ENCODE results near the gene APOA1.

The APOA1 gene

GRCh38 chr11:116869610-116870009 is 32.2 kb upstream of the APOA1 start:
- TF ChIP-seq POLR2AphosphoS5 (IDR thresholded peaks at IDR 0.05; ENCODE audit: low read depth, low read length) (no peak), TAF1 (IDR thresholded peaks at IDR 0.05; ENCODE audit: borderline replicate concordance, low read depth, low read length) (no peak), POLR2A (IDR thresholded peaks at IDR 0.05; ENCODE audit: low read depth, low read length) (no peak)
- FAIRE-seq = no peak
- DNase-seq (ENCODE audit: insufficient read length) = no peak

- FAIRE-seq = no peak
- TF ChIP-seq POLR2A (IDR thresholded peaks at IDR 0.05; ENCODE audit: low read depth, low read length) = no peak
- TF ChIP-seq TAF1 (IDR thresholded peaks at IDR 0.05; ENCODE audit: borderline replicate concordance, low read depth, low read length) = no peak
- TF ChIP-seq POLR2AphosphoS5 (IDR thresholded peaks at IDR 0.05; ENCODE audit: low read depth, low read length) = no peak
Measured at GRCh38 chr11:116868066-116868465, 30.6 kb upstream of the APOA1 start.

GRCh38 chr11:116867619-116868018 is 30.2 kb upstream of the APOA1 start:
- no peak for DNase-seq (ENCODE audit: insufficient read length)
- FAIRE-seq = no peak
- no peak for TF ChIP-seq POLR2A (IDR thresholded peaks at IDR 0.05; ENCODE audit: low read depth, low read length)
- no peak for TF ChIP-seq TAF1 (IDR thresholded peaks at IDR 0.05; ENCODE audit: borderline replicate concordance, low read depth, low read length)
- TF ChIP-seq POLR2AphosphoS5 (IDR thresholded peaks at IDR 0.05; ENCODE audit: low read depth, low read length) = no peak

More at GRCh38 chr11:116868066-116868465, 30.6 kb upstream of the APOA1 start:
- DNase-seq (ENCODE audit: insufficient read length) = no peak

GRCh38 chr11:116866804-116867455 is 29.5 kb upstream of the APOA1 start:
- FAIRE-seq (no peak), DNase-seq (ENCODE audit: insufficient read length) (no peak)
- no peak for TF ChIP-seq TAF1 (IDR thresholded peaks at IDR 0.05; ENCODE audit: borderline replicate concordance, low read depth, low read length)
- TF ChIP-seq POLR2A (IDR thresholded peaks at IDR 0.05; ENCODE audit: low read depth, low read length) = no peak
- no peak for TF ChIP-seq POLR2AphosphoS5 (IDR thresholded peaks at IDR 0.05; ENCODE audit: low read depth, low read length)

- FAIRE-seq (no peak), DNase-seq (ENCODE audit: insufficient read length) (no peak)
- TF ChIP-seq POLR2AphosphoS5 (IDR thresholded peaks at IDR 0.05; ENCODE audit: low read depth, low read length) = no peak
- no peak for TF ChIP-seq TAF1 (IDR thresholded peaks at IDR 0.05; ENCODE audit: borderline replicate concordance, low read depth, low read length)
- no peak for TF ChIP-seq POLR2A (IDR thresholded peaks at IDR 0.05; ENCODE audit: low read depth, low read length)
Measured at GRCh38 chr11:116865696-116866095, 28.3 kb upstream of the APOA1 start.

GRCh38 chr11:116864531-116864930 is 27.1 kb upstream of the APOA1 start:
- no peak for TF ChIP-seq TAF1 (IDR thresholded peaks at IDR 0.05; ENCODE audit: borderline replicate concordance, low read depth, low read length)
- no peak for TF ChIP-seq POLR2A (IDR thresholded peaks at IDR 0.05; ENCODE audit: low read depth, low read length)
- TF ChIP-seq POLR2AphosphoS5 (IDR thresholded peaks at IDR 0.05; ENCODE audit: low read depth, low read length) = no peak
- no peak for DNase-seq (ENCODE audit: insufficient read length)
- FAIRE-seq = no peak

GRCh38 chr11:116862951-116863350 is 25.5 kb upstream of the APOA1 start:
- DNase-seq (ENCODE audit: insufficient read length) (no peak), FAIRE-seq (no peak)

GRCh38 chr11:116862185-116862584 is 24.8 kb upstream of the APOA1 start:
- TF ChIP-seq POLR2AphosphoS5 (IDR thresholded peaks at IDR 0.05; ENCODE audit: low read depth, low read length) (no peak), TAF1 (IDR thresholded peaks at IDR 0.05; ENCODE audit: borderline replicate concordance, low read depth, low read length) (no peak), POLR2A (IDR thresholded peaks at IDR 0.05; ENCODE audit: low read depth, low read length) (no peak)
- no peak for FAIRE-seq
- no peak for DNase-seq (ENCODE audit: insufficient read length)

More at GRCh38 chr11:116862951-116863350, 25.5 kb upstream of the APOA1 start:
- TF ChIP-seq TAF1 (IDR thresholded peaks at IDR 0.05; ENCODE audit: borderline replicate concordance, low read depth, low read length) = no peak
- no peak for TF ChIP-seq POLR2AphosphoS5 (IDR thresholded peaks at IDR 0.05; ENCODE audit: low read depth, low read length)
- no peak for TF ChIP-seq POLR2A (IDR thresholded peaks at IDR 0.05; ENCODE audit: low read depth, low read length)

GRCh38 chr11:116861539-116861938 is 24.1 kb upstream of the APOA1 start:
- TF ChIP-seq TAF1 (IDR thresholded peaks at IDR 0.05; ENCODE audit: borderline replicate concordance, low read depth, low read length) = no peak
- no peak for TF ChIP-seq POLR2A (IDR thresholded peaks at IDR 0.05; ENCODE audit: low read depth, low read length)
- TF ChIP-seq POLR2AphosphoS5 (IDR thresholded peaks at IDR 0.05; ENCODE audit: low read depth, low read length) = no peak
- DNase-seq (ENCODE audit: insufficient read length) = no peak
- no peak for FAIRE-seq

- FAIRE-seq (no peak), DNase-seq (ENCODE audit: insufficient read length) (no peak)
- TF ChIP-seq TAF1 (IDR thresholded peaks at IDR 0.05; ENCODE audit: borderline replicate concordance, low read depth, low read length) = no peak
- no peak for TF ChIP-seq POLR2A (IDR thresholded peaks at IDR 0.05; ENCODE audit: low read depth, low read length)
- no peak for TF ChIP-seq POLR2AphosphoS5 (IDR thresholded peaks at IDR 0.05; ENCODE audit: low read depth, low read length)
Measured at GRCh38 chr11:116860303-116860702, 22.9 kb upstream of the APOA1 start.

GRCh38 chr11:116859175-116859574 is 21.8 kb upstream of the APOA1 start:
- DNase-seq (ENCODE audit: insufficient read length) = no peak
- no peak for TF ChIP-seq TAF1 (IDR thresholded peaks at IDR 0.05; ENCODE audit: borderline replicate concordance, low read depth, low read length)
- FAIRE-seq = no peak

- FAIRE-seq = no peak
- no peak for DNase-seq (ENCODE audit: insufficient read length)
- TF ChIP-seq POLR2AphosphoS5 (IDR thresholded peaks at IDR 0.05; ENCODE audit: low read depth, low read length) (no peak), POLR2A (IDR thresholded peaks at IDR 0.05; ENCODE audit: low read depth, low read length) (no peak), TAF1 (IDR thresholded peaks at IDR 0.05; ENCODE audit: borderline replicate concordance, low read depth, low read length) (no peak)
Measured at GRCh38 chr11:116857936-116858335, 20.5 kb upstream of the APOA1 start.

Measured in GM12892 (cell line).